Measurements from ENCODE around the gene RFX1. TPM values are rescaled to one million over a fixed set of nuclear protein-coding genes. Genes with fewer than 3 reads are reported as not detected.

Gene RFX1
- total and polyA plus RNA-seq, 2 experiments from 2014 or later: 1.7 to 2.5 TPM

DNA sequence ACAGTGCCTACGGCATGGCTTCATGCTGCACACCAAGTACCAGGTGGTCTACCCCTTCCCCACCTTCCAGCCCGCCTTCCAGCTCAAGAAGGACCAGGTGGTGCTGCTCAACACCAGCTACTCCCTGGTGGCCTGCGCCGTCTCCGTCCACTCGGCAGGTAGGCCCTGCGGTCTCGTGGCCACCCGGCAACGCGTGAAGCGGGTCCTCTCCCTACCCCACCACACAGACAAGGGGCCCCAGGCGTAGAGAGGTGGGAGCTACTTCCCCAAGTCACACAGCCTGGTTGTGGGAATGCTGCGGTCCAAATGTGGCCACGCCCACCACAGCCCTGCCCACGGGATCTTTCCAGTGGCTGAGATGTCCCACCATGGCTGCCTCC, 49.8 kb downstream of the RFX1 start:
- H3K27ac ChIP-seq: no peak overlapping the region
- H3K36me3 ChIP-seq (ENCODE audit: low read depth): peaks cover 4% of the 10 kb centered on the region; the same call in 1 of the 2 replicates
- no peak overlapping the region for H3K4me3 ChIP-seq
- in situ Hi-C loops (cut with MboI): no loop called here
- no peaks in the 10 kb centered on the region for H3K27me3 ChIP-seq (replicated peaks; ENCODE audit: insufficient read depth)
- H3K9ac ChIP-seq: no peak overlapping the region
- peaks cover 5% of the 10 kb centered on the region for H3K4me1 ChIP-seq (ENCODE audit: insufficient read depth)
- no peak overlapping the region for H3K4me2 ChIP-seq (ENCODE audit: unreplicated experiment)
- no peaks in the 10 kb centered on the region for H3K9me2 ChIP-seq (ENCODE audit: insufficient read depth)
- no peaks in the 10 kb centered on the region for H4K20me1 ChIP-seq (ENCODE audit: insufficient read depth)
- H3K79me2 ChIP-seq (ENCODE audit: insufficient read depth): peaks cover 27% of the 10 kb centered on the region
- H3F3A ChIP-seq (ENCODE audit: insufficient read depth): 0 out of 2 replicates have a peak, but pooled peaks cover under 1% of the 10 kb centered on the region
- no peaks in the 10 kb centered on the region for H3K9me3 ChIP-seq (ENCODE audit: low read depth)
- no peak overlapping the region for H2AFZ ChIP-seq
- TF ChIP-seq EZH2 (IDR thresholded peaks at IDR 0.05; ENCODE audit: insufficient read depth, poor library complexity, severe bottlenecking): no peak
- no peak for TF ChIP-seq EZH2phosphoT487 (IDR thresholded peaks at IDR 0.05; ENCODE audit: insufficient read depth, low read depth)
- DNase-seq: no peak
- 96% methylated on average over 15 to 16 of the region's 16 CpGs for WGBS, 2 experiments (ENCODE audit: low coverage in 1 of 2, low lambda C conversion rate in 2 of 2, missing lambda C conversion rate in 2 of 2)

DNA sequence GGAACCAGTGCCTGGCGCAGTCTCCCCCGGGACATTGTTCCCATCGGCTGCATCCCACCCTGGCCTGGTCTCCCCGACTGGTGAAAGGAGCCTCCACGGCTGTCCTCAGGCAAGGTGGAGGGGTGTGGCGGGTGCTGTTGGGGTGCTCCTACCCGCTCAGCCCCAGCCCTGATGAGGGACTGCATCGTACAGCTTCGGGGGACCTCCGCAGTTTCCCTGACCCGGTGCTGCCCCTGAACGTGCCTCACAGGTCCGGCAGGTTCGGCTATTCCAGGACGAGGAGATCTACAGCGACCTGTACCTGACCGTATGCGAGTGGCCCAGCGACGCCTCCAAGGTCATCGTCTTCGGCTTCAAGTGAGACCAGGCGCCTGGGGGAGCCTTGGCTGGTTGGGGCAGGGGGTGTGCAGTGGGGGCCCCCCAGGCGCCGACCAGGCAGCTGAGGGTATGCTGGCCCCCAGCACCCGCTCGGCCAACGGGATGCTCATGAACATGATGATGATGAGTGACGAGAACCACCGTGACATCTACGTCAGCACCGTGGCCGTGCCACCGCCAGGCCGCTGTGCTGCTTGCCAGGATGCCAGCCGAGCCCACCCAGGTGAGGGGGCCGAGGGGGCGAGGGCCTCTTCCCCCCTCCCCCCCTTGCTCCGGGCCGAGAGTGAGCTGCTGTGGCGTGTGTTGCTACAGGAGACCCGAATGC, 50.3 kb downstream of the RFX1 start:
- H4K20me1 ChIP-seq (ENCODE audit: insufficient read depth): no peaks in the 10 kb centered on the region
- H3K9me2 ChIP-seq (ENCODE audit: insufficient read depth): no peaks in the 10 kb centered on the region
- in situ Hi-C loops (cut with MboI): no loop called here
- TF ChIP-seq EZH2phosphoT487 (IDR thresholded peaks at IDR 0.05; ENCODE audit: insufficient read depth, low read depth): no peak
- H2AFZ ChIP-seq: no peak overlapping the region
- H3K9me3 ChIP-seq (ENCODE audit: low read depth): no peaks in the 10 kb centered on the region
- H3K36me3 ChIP-seq (ENCODE audit: low read depth): peaks cover 4% of the 10 kb centered on the region; the same call in 1 of the 2 replicates
- H3K27me3 ChIP-seq (replicated peaks; ENCODE audit: insufficient read depth): no peaks in the 10 kb centered on the region
- H3K79me2 ChIP-seq (ENCODE audit: insufficient read depth): peaks cover 27% of the 10 kb centered on the region
- no peak overlapping the region for H3K27ac ChIP-seq
- DNase-seq: no peak
- no peak overlapping the region for H3K9ac ChIP-seq
- peaks cover 5% of the 10 kb centered on the region for H3K4me1 ChIP-seq (ENCODE audit: insufficient read depth)
- H3K4me3 ChIP-seq: no peak overlapping the region
- no peaks in the 10 kb centered on the region for H3F3A ChIP-seq (ENCODE audit: insufficient read depth)
- 90 to 93% methylated on average over 25 to 42 of the region's 42 CpGs for WGBS, 2 experiments (ENCODE audit: low coverage in 1 of 2, low lambda C conversion rate in 2 of 2, missing lambda C conversion rate in 2 of 2)
- no peak overlapping the region for H3K4me2 ChIP-seq (ENCODE audit: unreplicated experiment)

GRCh38 chr19:13954185-13954584, 51.9 kb downstream of the RFX1 start:
- 88 to 89% methylated on average over 13 to 15 of the region's 15 CpGs for WGBS, 2 experiments (ENCODE audit: low coverage in 1 of 2, low lambda C conversion rate in 2 of 2, missing lambda C conversion rate in 2 of 2)
- Histone ChIP-seq H3K27me3 (replicated peaks; ENCODE audit: insufficient read depth) (no peaks in the 10 kb centered on the region), H3K9me2 (ENCODE audit: insufficient read depth) (no peaks in the 10 kb centered on the region), H3K4me1 (ENCODE audit: insufficient read depth) (peaks cover 5% of the 10 kb centered on the region), H3K9me3 (ENCODE audit: low read depth) (no peaks in the 10 kb centered on the region), H3K79me2 (ENCODE audit: insufficient read depth) (peaks cover 27% of the 10 kb centered on the region), H3K4me2 (ENCODE audit: unreplicated experiment) (no peak overlapping the region), H3K9ac (no peak overlapping the region), H3F3A (ENCODE audit: insufficient read depth) (no peaks in the 10 kb centered on the region), H3K4me3 (no peak overlapping the region), H2AFZ (no peak overlapping the region), H3K36me3 (ENCODE audit: low read depth) (peaks cover 4% of the 10 kb centered on the region; the same call in 1 of the 2 replicates), H3K27ac (no peak overlapping the region), H4K20me1 (ENCODE audit: insufficient read depth) (no peaks in the 10 kb centered on the region)
- DNase-seq: no peak
- TF ChIP-seq EZH2 (IDR thresholded peaks at IDR 0.05; ENCODE audit: insufficient read depth, poor library complexity, severe bottlenecking) (no peak), EZH2phosphoT487 (IDR thresholded peaks at IDR 0.05; ENCODE audit: insufficient read depth, low read depth) (no peak)
- in situ Hi-C loops (cut with MboI): no loop called here

DNA sequence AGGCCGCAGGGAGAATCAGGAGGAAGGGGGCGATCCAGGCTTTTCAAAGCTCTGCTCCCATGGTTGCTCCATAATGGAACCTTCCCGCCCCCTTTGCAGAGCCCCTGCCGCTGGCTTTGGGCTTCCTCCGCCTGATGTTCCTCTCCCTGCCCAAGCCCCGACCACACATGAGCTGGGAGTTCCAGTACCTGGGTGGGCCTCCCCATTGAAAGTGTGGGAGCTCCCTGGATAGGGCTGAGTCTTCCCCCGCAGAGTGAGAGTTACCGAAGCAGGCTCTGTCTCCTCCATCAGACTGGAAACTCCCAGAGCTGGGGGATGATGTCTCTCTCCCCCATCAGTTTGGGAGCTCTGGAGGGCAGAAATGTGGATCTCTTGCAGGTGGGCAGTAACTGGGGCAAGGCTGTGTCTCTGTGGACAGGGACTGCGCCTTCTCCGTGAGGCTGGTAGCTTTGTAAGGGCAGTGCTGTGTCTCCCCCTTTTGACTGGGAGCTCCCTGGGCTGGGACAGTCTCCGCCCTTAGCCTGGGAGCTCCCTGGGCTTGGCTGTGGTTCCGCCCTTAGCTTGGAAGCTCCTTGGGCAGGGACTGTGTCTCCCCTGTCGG, 53.1 kb downstream of the RFX1 start:
- Histone ChIP-seq H3K4me3 (peak overlapping the region; percentile 94), H3K27ac (peak overlapping the region; percentile 42), H3F3A (ENCODE audit: insufficient read depth) (no peaks in the 10 kb centered on the region), H3K9me3 (ENCODE audit: low read depth) (no peaks in the 10 kb centered on the region), H3K79me2 (ENCODE audit: insufficient read depth) (peaks cover 27% of the 10 kb centered on the region), H3K4me1 (ENCODE audit: insufficient read depth) (peaks cover 5% of the 10 kb centered on the region), H3K9ac (peak overlapping the region; percentile 80), H3K4me2 (ENCODE audit: unreplicated experiment) (peak overlapping the region; percentile 98), H4K20me1 (ENCODE audit: insufficient read depth) (no peaks in the 10 kb centered on the region), H3K27me3 (replicated peaks; ENCODE audit: insufficient read depth) (no peaks in the 10 kb centered on the region), H3K9me2 (ENCODE audit: insufficient read depth) (no peaks in the 10 kb centered on the region), H3K36me3 (ENCODE audit: low read depth) (peaks cover 4% of the 10 kb centered on the region; the same call in 1 of the 2 replicates), H2AFZ (peak overlapping the region; percentile 63)
- in situ Hi-C loops (cut with MboI): no loop called here
- TF ChIP-seq EZH2phosphoT487 (IDR thresholded peaks at IDR 0.05; ENCODE audit: insufficient read depth, low read depth) (no peak), EZH2 (IDR thresholded peaks at IDR 0.05; ENCODE audit: insufficient read depth, poor library complexity, severe bottlenecking) (no peak)
- 3 to 5% methylated on average over 11 of the region's 13 CpGs for WGBS, 2 experiments (ENCODE audit: low coverage in 1 of 2, low lambda C conversion rate in 2 of 2, missing lambda C conversion rate in 2 of 2)
- peak; percentile 87 for DNase-seq

All from GM23248 (cell line).